Measurements from ENCODE around the gene SGCD.

- TF ChIP-seq SPI1 (IDR thresholded peaks at IDR 0.05; ENCODE audit: low read depth, low read length) (no peak), POLR2AphosphoS5 (IDR thresholded peaks at IDR 0.05; ENCODE audit: low read depth, low read length) (no peak), TAF1 (IDR thresholded peaks at IDR 0.05; ENCODE audit: low read depth, low read length) (no peak)
Observed at GRCh38 chr5:156587012-156587411, 260.0 kb downstream of the SGCD start.

Data from GM12891 (cell line).